ENCODE results near the gene SMURF2. TPM values are rescaled to one million over a fixed set of nuclear protein-coding genes. Genes with fewer than 3 reads are reported as not detected.

The SMURF2 gene
- total RNA-seq, 1 donor from 2014 or later = 126 TPM

- Mint-ChIP-seq H3K36me3 (ENCODE audit: low read depth, unreplicated experiment) (no peaks in the 10 kb centered on the region), H3K9me3 (ENCODE audit: unreplicated experiment) (peaks cover 2% of the 10 kb centered on the region), H3K4me1 (ENCODE audit: low read depth, unreplicated experiment) (peaks cover 37% of the 10 kb centered on the region), H3K4me3 (ENCODE audit: unreplicated experiment) (no peak overlapping the region), H3K27me3 (ENCODE audit: low read depth, unreplicated experiment) (no peaks in the 10 kb centered on the region), H3K27ac (ENCODE audit: unreplicated experiment) (peak overlapping the region; percentile 89)
- Histone ChIP-seq H3K79me2 (ENCODE audit: insufficient read depth, low read length) (no peaks in the 10 kb centered on the region), H3K9me3 (ENCODE audit: insufficient read depth, low read depth, low read length) (no peaks in the 10 kb centered on the region), H3K9ac (ENCODE audit: low read length) (peak overlapping the region; percentile 72), H3K36me3 (ENCODE audit: insufficient read depth, low read length) (no peaks in the 10 kb centered on the region), H3K4me3 (ENCODE audit: insufficient read depth, low read depth, low read length) (no peak overlapping the region), H4K20me1 (ENCODE audit: insufficient read depth, low read length) (no peaks in the 10 kb centered on the region), H3K4me2 (ENCODE audit: low read length) (peak overlapping the region; percentile 74), H3K4me1 (ENCODE audit: insufficient read depth, low read length) (peaks cover 34% of the 10 kb centered on the region), H3K27ac (ENCODE audit: low read depth, low read length) (peak overlapping the region; percentile 95), H2AFZ (ENCODE audit: low read depth, low read length) (no peak overlapping the region), H3K27me3 (ENCODE audit: insufficient read depth, low read length) (no peaks in the 10 kb centered on the region)
- no peak for TF ChIP-seq EZH2 (IDR thresholded peaks at IDR 0.05; ENCODE audit: insufficient read depth, low read length)
- DNase-seq (ENCODE audit: low read depth) (peak; percentile 100), FAIRE-seq (peak; percentile 92)
These were observed 45.0 kb upstream of the SMURF2 start for GRCh38 chr17:64707050-64707591.

- Histone ChIP-seq H3K4me3 (ENCODE audit: insufficient read depth, low read depth, low read length) (peak overlapping the region; percentile 17), H4K20me1 (ENCODE audit: insufficient read depth, low read length) (no peaks in the 10 kb centered on the region), H3K4me1 (ENCODE audit: insufficient read depth, low read length) (peaks cover 34% of the 10 kb centered on the region), H3K4me2 (ENCODE audit: low read length) (peak overlapping the region; percentile 74), H3K9ac (ENCODE audit: low read length) (peak overlapping the region; percentile 72), H3K9me3 (ENCODE audit: insufficient read depth, low read depth, low read length) (no peaks in the 10 kb centered on the region), H2AFZ (ENCODE audit: low read depth, low read length) (no peak overlapping the region), H3K27me3 (ENCODE audit: insufficient read depth, low read length) (no peaks in the 10 kb centered on the region), H3K27ac (ENCODE audit: low read depth, low read length) (peak overlapping the region; percentile 95), H3K36me3 (ENCODE audit: insufficient read depth, low read length) (no peaks in the 10 kb centered on the region), H3K79me2 (ENCODE audit: insufficient read depth, low read length) (no peaks in the 10 kb centered on the region)
- FAIRE-seq (no peak), DNase-seq (ENCODE audit: low read depth) (peak; percentile 34)
- Mint-ChIP-seq H3K4me1 (ENCODE audit: low read depth, unreplicated experiment) (peaks cover 35% of the 10 kb centered on the region), H3K36me3 (ENCODE audit: low read depth, unreplicated experiment) (no peaks in the 10 kb centered on the region), H3K27me3 (ENCODE audit: low read depth, unreplicated experiment) (no peaks in the 10 kb centered on the region), H3K4me3 (ENCODE audit: unreplicated experiment) (peak overlapping the region; percentile 11), H3K9me3 (ENCODE audit: unreplicated experiment) (peaks cover 2% of the 10 kb centered on the region), H3K27ac (ENCODE audit: unreplicated experiment) (peak overlapping the region; percentile 89)
- no peak for TF ChIP-seq CTCF (IDR thresholded peaks at IDR 0.05; ENCODE audit: insufficient read depth, low read depth, low read length)
- no peak for TF ChIP-seq EZH2 (IDR thresholded peaks at IDR 0.05; ENCODE audit: insufficient read depth, low read length)
These were observed 44.3 kb upstream of the SMURF2 start for GRCh38 chr17:64706224-64707049.

GRCh38 chr17:64702815-64703214 lies 40.7 kb upstream of the SMURF2 start:
- DNase-seq (ENCODE audit: low read depth) (no peak), FAIRE-seq (no peak)
- no peak overlapping the region for H3K4me2 ChIP-seq (ENCODE audit: low read length)
- Mint-ChIP-seq H3K36me3 (ENCODE audit: low read depth, unreplicated experiment) (no peaks in the 10 kb centered on the region), H3K9me3 (ENCODE audit: unreplicated experiment) (peaks cover 2% of the 10 kb centered on the region), H3K27ac (ENCODE audit: unreplicated experiment) (no peak overlapping the region), H3K27me3 (ENCODE audit: low read depth, unreplicated experiment) (no peaks in the 10 kb centered on the region), H3K4me3 (ENCODE audit: unreplicated experiment) (no peak overlapping the region), H3K4me1 (ENCODE audit: low read depth, unreplicated experiment) (peaks cover 27% of the 10 kb centered on the region)
- no peak overlapping the region for H3K4me3 ChIP-seq (ENCODE audit: insufficient read depth, low read depth, low read length)
- H3K79me2 ChIP-seq (ENCODE audit: insufficient read depth, low read length) = no peaks in the 10 kb centered on the region
- no peak overlapping the region for H2AFZ ChIP-seq (ENCODE audit: low read depth, low read length)
- no peaks in the 10 kb centered on the region for H3K9me3 ChIP-seq (ENCODE audit: insufficient read depth, low read depth, low read length)
- TF ChIP-seq CTCF (IDR thresholded peaks at IDR 0.05; ENCODE audit: insufficient read depth, low read depth, low read length) = no peak
- peaks cover 16% of the 10 kb centered on the region for H3K4me1 ChIP-seq (ENCODE audit: insufficient read depth, low read length)
- H3K27me3 ChIP-seq (ENCODE audit: insufficient read depth, low read length) = no peaks in the 10 kb centered on the region
- no peaks in the 10 kb centered on the region for H4K20me1 ChIP-seq (ENCODE audit: insufficient read depth, low read length)
- no peak overlapping the region for H3K9ac ChIP-seq (ENCODE audit: low read length)
- H3K36me3 ChIP-seq (ENCODE audit: insufficient read depth, low read length) = no peaks in the 10 kb centered on the region
- H3K27ac ChIP-seq (ENCODE audit: low read depth, low read length) = no peak overlapping the region

Data from astrocyte (in vitro differentiated cells and primary cell).